HAP-1 (cell line): ENCODE results near the gene PUSL1.

ENCODE experiments used
- DNase-seq, 2 experiments: peaks; one replicate each; pipeline ENCODE4 v3.0.0-alpha.2; 2016 to 2020; ENCODE audit warnings: low spot score in 2 of 2
- H3K27me3 ChIP-seq: fragments of 250-450 bp; sonication (Bioruptor Pico); 2 replicates; pipeline ENCODE4 v1.5.1; 2020; ENCODE audit warnings: low read depth, mild to moderate bottlenecking, moderate library complexity
- H3K36me3 ChIP-seq: fragments of 250-450 bp; sonication (Bioruptor Pico); replicated peaks from 2 replicates; pipeline ENCODE4 v1.5.1; 2020; ENCODE audit warnings: mild to moderate bottlenecking
- H3K4me1 ChIP-seq: fragments of 250-450 bp; sonication (Bioruptor Pico); 2 replicates; pipeline ENCODE4 v1.5.1; 2020; ENCODE audit warnings: mild to moderate bottlenecking
- H3K4me3 ChIP-seq: fragments of 250-450 bp; sonication (Bioruptor Pico); 2 replicates; pipeline ENCODE4 v1.5.1; 2020; ENCODE audit warnings: mild to moderate bottlenecking, moderate library complexity
- H3K9me3 ChIP-seq: fragments of 250-450 bp; sonication (Bioruptor Pico); 2 replicates; pipeline ENCODE4 v1.5.1; 2020; ENCODE audit warnings: mild to moderate bottlenecking, moderate library complexity
- in situ Hi-C: fragments of 300-500 bp; cut with MboI; formaldehyde crosslinking; loops from 3 replicates; pipeline ENCODE4 v1.14.3; 2020; ENCODE audit warnings: low sequenced_read_pairs, inconsistent platforms, mixed read lengths

PUSL1 gene, protein sequence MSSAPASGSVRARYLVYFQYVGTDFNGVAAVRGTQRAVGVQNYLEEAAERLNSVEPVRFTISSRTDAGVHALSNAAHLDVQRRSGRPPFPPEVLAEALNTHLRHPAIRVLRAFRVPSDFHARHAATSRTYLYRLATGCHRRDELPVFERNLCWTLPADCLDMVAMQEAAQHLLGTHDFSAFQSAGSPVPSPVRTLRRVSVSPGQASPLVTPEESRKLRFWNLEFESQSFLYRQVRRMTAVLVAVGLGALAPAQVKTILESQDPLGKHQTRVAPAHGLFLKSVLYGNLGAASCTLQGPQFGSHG

DNA sequence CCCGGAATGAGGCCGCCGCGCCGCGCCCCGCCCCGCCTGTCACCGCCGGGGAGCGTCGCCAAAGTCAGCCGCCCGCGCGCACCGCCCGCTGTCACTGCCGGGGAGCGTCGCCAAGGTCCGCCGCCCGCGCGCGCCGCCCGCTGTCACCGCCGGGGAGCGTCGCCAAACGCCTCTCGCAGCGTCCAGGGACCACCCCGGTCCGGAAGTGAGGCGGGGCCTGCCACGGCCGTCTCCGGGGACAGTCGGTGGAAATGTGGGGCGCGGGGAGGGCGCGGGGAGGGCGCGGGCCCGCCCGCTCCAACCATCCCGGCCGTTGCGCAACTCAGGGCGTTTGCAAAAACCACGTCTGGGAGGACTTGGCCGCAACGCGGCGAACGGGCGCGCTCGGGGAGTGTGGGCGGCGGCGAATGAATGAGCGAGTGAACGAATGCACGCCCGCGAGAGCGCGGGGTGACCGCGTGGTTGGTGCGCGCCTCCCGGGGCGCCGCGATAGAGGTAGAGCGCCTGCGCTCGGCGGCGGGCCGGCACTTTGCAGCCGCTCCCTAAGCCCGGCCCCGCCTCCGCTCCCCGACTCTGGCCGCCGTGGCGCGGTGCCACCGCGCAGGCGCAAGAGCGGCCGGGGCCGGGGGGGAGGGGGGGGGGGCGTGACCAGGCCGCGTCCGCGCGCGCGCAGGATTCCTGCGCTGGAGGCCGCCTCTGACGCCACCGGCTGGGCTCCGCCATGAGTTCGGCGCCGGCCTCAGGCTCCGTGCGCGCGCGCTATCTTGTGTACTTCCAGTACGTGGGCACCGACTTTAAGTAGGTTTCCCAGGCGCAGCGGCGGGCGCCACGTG, at the start of gene PUSL1, which contains the start of gene ACAP3:
Gene PUSL1, plus strand, starts transcription at position 675 of the 833 bp plus-strand sequence. Its CDS starts 47 bp downstream, at position 722.
Gene ACAP3, minus strand, starts transcription at position 8 of the 833 bp plus-strand sequence. CDS start 115 bp downstream, outside the sequence.
- H3K36me3 ChIP-seq: peaks cover 31% of the 10 kb centered on the region
- peak within 1 kb of the TSS; percentile 79 for H3K4me3 ChIP-seq
- in situ Hi-C loops: loop anchor here (10.0 kb wide), 2 partner anchors 63 to 193 kb away; partner anchors contain the start of genes C1QTNF12 and C1orf159
- H3K4me1 ChIP-seq: peaks cover 34% of the 10 kb centered on the region
- no peaks in the 10 kb centered on the region for H3K27me3 ChIP-seq
- peak; percentile 90 to 91 for DNase-seq
- H3K9me3 ChIP-seq: no peaks in the 10 kb centered on the region

DNA sequence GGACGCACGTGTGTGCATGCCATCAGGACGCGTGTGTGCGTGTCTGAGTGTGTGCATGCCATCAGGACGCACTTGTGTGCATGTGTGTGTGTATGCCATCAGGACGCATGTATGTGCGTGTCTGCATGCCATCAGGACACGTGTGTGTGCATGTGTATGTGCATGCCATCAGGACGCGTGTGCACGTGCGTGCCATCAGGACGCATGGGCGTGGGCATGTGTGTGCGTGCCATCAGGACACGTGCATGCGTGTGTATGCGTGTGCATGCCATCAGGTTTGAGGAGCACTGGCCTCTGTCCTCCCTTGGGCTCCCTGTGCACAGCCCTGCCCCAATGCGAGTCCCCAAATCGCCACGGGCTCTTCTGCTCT, 49.3 kb upstream of the PUSL1 start:
- in situ Hi-C loops: no loop called here
- no peaks in the 10 kb centered on the region for H3K27me3 ChIP-seq

DNA sequence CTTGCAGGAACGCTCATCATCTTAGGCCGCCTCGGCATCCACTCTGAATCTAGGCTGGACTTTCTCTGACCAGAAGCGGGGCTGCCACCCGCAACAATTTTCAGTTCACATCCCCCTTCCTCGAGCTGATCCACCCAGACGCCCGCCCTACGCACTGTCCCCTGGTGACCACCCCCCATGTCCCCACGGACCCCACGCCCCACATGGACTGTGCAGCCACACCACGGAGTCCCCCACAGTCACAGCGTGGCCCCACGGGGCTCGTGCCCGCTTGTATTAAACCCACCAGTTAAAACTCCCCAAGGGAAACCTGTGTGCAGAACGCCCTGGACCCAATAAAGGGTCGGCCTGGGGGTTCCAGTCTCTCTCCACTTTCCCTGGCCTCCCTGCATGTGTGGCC, 48.9 kb upstream of the PUSL1 start:
- no peak overlapping the region for H3K4me3 ChIP-seq
- no peak for DNase-seq
- H3K27me3 ChIP-seq: no peaks in the 10 kb centered on the region
- no peaks in the 10 kb centered on the region for H3K9me3 ChIP-seq
- in situ Hi-C loops: no loop called here
- no peaks in the 10 kb centered on the region for H3K4me1 ChIP-seq
- peaks cover 74% of the 10 kb centered on the region for H3K36me3 ChIP-seq

More for the DNA sequence above, 49.3 kb upstream of the PUSL1 start:
- no peak for DNase-seq
- Histone ChIP-seq H3K4me1 (no peaks in the 10 kb centered on the region), H3K36me3 (peaks cover 72% of the 10 kb centered on the region), H3K4me3 (no peak overlapping the region), H3K9me3 (no peaks in the 10 kb centered on the region)

DNA sequence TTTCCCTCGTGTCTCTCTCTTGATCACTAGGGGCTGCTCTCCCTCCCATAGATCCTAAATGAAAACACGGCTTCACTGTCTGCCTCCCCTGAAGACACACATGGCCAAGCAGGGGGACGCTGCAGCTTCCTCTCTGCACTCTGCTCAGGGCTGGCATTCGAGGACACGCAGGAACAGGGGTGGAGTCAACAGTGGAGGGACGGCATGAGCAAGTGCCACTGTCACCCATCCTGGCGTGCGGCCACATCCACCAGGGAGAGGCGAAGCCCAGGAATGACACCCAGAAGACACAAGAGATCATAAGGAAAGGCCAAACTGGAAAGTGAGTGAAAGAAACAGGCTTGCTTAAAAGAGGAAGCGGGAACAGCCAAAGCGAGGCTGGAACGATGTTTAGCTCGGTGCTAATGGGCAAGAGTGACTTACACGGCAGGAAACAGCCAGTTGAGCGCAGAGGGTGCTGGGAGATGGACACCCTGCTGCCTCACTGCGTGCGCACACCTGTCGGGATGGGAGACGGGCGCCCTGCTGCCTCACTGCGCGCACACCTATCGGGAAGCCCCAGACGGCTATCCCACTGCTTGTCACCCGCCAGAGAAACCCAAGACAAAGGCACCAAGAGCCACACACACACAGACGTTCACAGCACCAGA, 48.3 kb upstream of the PUSL1 start:
- Histone ChIP-seq H3K27me3 (no peaks in the 10 kb centered on the region), H3K4me3 (no peak overlapping the region), H3K4me1 (no peaks in the 10 kb centered on the region), H3K36me3 (peaks cover 74% of the 10 kb centered on the region), H3K9me3 (no peaks in the 10 kb centered on the region)
- DNase-seq: no peak
- in situ Hi-C loops: no loop called here

DNA sequence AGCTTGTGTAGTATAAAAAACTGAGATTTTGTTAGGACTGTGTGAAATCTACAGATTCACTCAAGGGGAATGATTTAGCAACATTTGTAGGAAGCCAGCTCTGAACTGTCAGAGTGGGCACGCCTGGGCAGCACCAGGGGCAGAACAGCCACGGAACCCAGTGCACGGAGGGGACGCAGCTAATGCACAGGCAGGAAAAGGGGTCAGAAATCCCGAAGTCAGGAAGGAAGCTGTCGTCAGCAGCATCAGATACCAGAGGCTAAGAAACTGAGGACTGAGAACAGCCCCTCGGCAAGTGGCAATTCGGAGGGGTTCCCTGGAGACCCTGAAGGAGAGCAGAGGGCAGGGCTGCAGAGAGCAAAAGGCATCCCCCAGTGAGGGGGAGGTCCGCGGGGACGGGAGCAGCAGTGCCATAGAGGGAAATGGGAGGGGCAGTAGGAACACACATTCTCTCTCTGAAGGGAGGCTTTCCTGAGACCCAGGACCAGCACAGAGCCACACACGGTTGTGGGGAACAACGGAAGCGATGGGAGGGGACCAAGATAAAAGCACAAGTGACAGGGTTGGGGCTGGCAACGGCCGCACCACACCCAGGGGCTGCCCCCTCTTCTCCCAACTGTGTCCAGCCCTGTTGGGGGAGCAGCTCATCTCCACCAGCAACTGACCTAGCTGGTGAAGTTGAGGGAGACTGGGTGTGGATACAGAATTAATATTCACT, 47.4 kb upstream of the PUSL1 start:
- H3K4me1 ChIP-seq: no peaks in the 10 kb centered on the region
- in situ Hi-C loops: no loop called here
- H3K27me3 ChIP-seq: no peaks in the 10 kb centered on the region
- no peak for DNase-seq
- peaks cover 74% of the 10 kb centered on the region for H3K36me3 ChIP-seq
- H3K4me3 ChIP-seq: no peak overlapping the region
- no peaks in the 10 kb centered on the region for H3K9me3 ChIP-seq

DNA sequence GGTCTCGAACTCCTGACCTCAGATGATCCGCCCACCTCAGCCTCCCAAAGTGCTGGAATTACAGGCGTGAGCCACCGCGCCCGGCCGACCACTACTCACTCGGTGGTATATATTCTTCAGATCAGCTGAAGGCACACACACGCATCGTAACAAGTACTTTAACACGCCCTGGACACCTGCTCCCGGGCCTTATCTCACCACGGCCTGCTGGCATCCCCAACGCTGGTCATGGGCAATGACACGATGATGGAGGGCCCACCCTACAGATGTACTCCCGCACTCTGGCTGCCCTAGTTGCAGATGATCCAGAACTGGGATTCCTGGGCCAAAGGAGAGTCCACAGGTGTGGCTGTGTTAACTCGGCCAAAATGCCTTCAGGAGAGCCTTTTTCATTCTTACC, 46.3 kb upstream of the PUSL1 start:
- in situ Hi-C loops: no loop called here
- H3K36me3 ChIP-seq: peaks cover 74% of the 10 kb centered on the region
- no peaks in the 10 kb centered on the region for H3K27me3 ChIP-seq
- H3K4me3 ChIP-seq: no peak overlapping the region
- H3K9me3 ChIP-seq: no peaks in the 10 kb centered on the region
- no peak for DNase-seq
- H3K4me1 ChIP-seq: no peaks in the 10 kb centered on the region

DNA sequence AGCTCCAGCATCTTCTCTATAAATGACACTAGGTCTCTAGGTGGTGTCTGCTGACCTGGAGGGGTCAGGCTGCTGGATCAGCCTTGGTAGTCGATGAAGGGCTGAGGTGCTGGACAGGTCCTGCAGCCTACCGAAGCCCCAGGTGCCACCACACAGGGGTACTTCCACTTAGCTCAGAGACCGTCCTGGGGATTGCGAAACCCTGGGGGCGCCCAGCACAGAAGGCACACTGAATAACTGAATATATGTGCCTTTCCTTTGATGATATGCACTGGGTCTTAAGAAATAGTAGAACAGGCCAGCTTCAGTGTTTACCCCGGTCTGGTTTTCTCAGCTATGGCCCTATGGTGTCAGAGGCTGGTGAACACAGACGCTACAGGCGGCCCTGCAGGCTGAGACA, 45.6 kb upstream of the PUSL1 start:
- no peak for DNase-seq
- peaks cover 81% of the 10 kb centered on the region for H3K36me3 ChIP-seq
- H3K27me3 ChIP-seq: no peaks in the 10 kb centered on the region
- no peak overlapping the region for H3K4me3 ChIP-seq
- in situ Hi-C loops: no loop called here
- H3K4me1 ChIP-seq: no peaks in the 10 kb centered on the region
- H3K9me3 ChIP-seq: no peaks in the 10 kb centered on the region

DNA sequence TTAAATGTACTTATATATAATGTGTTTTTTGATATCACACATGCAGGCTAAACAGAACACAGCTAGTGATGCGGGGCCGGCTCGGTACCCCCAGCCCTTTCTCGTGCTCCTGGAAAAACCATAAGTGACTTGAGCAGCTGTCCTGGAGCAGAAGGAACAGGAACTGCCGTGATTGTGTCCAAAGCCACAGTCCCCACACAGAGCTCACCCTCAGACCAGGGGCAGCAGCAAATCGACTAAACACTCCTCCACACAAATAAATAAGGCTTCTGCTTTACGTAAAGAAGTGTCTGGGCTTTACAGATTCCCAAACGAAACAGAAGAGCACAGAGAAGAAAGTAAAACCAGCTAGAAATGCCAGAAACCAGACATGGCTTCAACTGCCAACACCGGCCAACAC, 44.4 kb upstream of the PUSL1 start:
- Histone ChIP-seq H3K27me3 (no peaks in the 10 kb centered on the region), H3K9me3 (no peaks in the 10 kb centered on the region), H3K36me3 (peaks cover 76% of the 10 kb centered on the region), H3K4me1 (no peaks in the 10 kb centered on the region), H3K4me3 (no peak overlapping the region)
- no peak for DNase-seq
- in situ Hi-C loops: no loop called here

DNA sequence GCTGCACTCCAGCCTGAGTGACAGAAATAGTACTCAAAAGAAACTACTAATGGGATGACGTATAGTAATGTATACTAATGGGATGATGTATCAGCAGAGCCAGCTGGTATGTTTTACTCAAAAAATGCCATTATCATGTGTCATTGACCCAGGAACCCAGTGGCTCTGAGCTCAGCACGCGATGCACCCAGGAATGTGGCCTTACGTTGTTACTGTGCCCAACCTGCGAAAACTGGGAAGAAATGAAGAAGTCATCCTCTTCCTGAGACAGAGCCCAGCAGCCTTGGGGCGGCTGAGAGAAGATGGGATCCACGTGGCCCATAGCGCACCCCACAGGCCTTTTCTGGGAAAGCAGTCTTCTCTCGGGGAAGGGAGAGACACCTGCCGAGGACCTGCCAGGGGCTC, 43.5 kb upstream of the PUSL1 start:
- Histone ChIP-seq H3K4me3 (no peak overlapping the region), H3K36me3 (peaks cover 76% of the 10 kb centered on the region), H3K4me1 (no peaks in the 10 kb centered on the region), H3K27me3 (no peaks in the 10 kb centered on the region), H3K9me3 (no peaks in the 10 kb centered on the region)
- in situ Hi-C loops: no loop called here
- no peak for DNase-seq

DNA sequence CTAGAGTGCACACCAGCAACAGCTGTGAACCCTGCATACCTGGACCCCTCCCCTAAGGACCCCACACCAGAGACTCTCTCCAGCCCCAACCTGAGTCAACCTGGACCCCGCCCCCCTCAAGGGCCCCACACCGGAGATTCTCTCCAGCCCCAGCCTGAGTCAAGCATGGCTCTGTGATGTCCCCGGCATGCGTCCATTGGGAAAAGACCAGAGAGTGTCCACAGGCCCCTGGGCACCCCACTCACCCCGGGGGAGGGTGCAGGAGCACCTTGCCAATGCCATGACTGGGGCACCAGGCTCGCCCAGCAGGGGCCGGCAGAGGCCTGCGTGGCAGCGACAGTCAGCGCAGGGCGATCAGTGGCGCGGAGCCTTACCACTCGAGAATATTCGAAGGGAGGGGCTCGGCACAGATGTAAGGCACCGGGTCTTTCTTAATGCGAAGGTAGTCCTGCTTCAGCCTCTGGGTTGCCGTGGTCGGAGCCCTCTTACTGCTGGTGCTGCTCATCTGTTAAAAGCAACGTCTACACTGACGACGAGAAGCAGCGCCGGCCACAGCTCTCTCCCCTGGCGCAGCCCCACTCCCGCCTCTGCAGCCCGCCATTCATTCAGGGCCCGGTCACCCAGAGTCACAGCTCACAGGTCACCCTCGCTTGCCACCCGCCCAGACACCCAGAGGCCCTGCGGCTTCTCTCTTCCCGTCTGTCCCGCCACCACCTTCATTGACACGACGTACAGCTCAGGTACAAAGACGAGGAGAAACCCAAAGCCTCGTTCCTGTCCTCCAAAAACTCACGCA, 40.7 kb upstream of the PUSL1 start:
- Histone ChIP-seq H3K36me3 (peaks cover 72% of the 10 kb centered on the region), H3K4me1 (peaks cover 12% of the 10 kb centered on the region)

DNA sequence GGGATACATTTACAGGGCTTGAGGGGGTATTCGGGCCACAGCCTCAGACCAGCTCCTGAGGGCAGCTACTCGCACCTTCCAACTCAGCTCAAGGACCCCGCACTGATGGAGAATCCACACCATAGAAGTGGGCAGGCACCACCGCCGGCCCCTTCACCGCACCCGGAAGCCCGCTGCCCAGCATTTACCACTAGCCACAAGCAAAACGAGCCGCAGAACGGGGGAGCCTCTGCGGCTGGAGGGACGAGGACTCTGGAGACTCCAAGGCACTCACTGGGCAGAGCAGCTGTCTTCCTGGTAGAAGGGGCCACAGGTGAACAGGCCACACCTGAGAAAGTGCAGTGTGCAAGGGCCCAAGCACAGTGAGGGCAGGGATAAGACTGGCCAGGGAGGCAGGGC, 40.1 kb upstream of the PUSL1 start:
- DNase-seq: no peak
- H3K36me3 ChIP-seq: peaks cover 66% of the 10 kb centered on the region
- no peaks in the 10 kb centered on the region for H3K27me3 ChIP-seq
- in situ Hi-C loops: no loop called here
- H3K9me3 ChIP-seq: no peaks in the 10 kb centered on the region
- no peak overlapping the region for H3K4me3 ChIP-seq
- peaks cover 12% of the 10 kb centered on the region for H3K4me1 ChIP-seq

More for the DNA sequence above, 40.7 kb upstream of the PUSL1 start:
- H3K4me3 ChIP-seq: no peak overlapping the region
- no peaks in the 10 kb centered on the region for H3K27me3 ChIP-seq
- no peaks in the 10 kb centered on the region for H3K9me3 ChIP-seq
- no peak for DNase-seq
- in situ Hi-C loops: no loop called here

DNA sequence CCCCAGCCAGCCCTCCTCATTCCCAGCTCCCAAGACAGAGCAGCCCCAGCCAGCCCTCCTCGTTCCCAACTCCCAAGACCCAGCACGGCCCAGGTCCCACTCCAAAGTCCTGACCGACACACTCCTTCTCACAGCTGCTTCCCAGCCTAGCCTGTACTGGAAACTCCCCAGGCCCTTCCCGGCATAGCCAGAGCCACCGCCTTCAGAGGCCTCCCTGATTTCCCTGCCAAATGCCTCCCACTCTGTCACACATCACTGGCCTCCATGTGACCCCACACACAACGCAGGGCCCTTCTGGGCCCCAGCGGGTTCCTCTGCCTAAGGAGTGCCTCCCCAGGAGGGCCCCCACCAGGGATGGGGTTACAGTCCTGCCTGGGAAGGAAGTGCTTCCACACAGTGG, 37.6 kb upstream of the PUSL1 start:
- in situ Hi-C loops: no loop called here
- DNase-seq: no peak
- H3K4me3 ChIP-seq: no peak overlapping the region
- peaks cover 17% of the 10 kb centered on the region for H3K4me1 ChIP-seq
- peaks cover 40% of the 10 kb centered on the region for H3K36me3 ChIP-seq
- H3K9me3 ChIP-seq: peaks cover 4% of the 10 kb centered on the region; the same call in 1 of the 2 replicates
- H3K27me3 ChIP-seq: no peaks in the 10 kb centered on the region
